Measurements from ENCODE around the gene SLC25A22. TPM values are rescaled to one million over a fixed set of nuclear protein-coding genes. Genes with fewer than 3 reads are reported as not detected.

The SLC25A22 gene
- polyA plus RNA-seq, 1 experiment, result 11.5 TPM

- Histone ChIP-seq H3K27ac (ENCODE audit: low read depth, low read length) (peak overlapping the region; percentile 31), H3K27me3 (ENCODE audit: control insufficient read depth, insufficient read depth, low read length) (no peaks in the 10 kb centered on the region), H3K4me3 (ENCODE audit: low read depth, low read length) (no peak overlapping the region), H3K9me3 (ENCODE audit: control insufficient read depth, insufficient read depth, low read length) (no peaks in the 10 kb centered on the region; the same call in 1 of the 2 replicates)
- TF ChIP-seq, protein P1, sequence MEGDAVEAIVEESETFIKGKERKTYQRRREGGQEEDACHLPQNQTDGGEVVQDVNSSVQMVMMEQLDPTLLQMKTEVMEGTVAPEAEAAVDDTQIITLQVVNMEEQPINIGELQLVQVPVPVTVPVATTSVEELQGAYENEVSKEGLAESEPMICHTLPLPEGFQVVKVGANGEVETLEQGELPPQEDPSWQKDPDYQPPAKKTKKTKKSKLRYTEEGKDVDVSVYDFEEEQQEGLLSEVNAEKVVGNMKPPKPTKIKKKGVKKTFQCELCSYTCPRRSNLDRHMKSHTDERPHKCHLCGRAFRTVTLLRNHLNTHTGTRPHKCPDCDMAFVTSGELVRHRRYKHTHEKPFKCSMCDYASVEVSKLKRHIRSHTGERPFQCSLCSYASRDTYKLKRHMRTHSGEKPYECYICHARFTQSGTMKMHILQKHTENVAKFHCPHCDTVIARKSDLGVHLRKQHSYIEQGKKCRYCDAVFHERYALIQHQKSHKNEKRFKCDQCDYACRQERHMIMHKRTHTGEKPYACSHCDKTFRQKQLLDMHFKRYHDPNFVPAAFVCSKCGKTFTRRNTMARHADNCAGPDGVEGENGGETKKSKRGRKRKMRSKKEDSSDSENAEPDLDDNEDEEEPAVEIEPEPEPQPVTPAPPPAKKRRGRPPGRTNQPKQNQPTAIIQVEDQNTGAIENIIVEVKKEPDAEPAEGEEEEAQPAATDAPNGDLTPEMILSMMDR (IDR thresholded peaks at IDR 0.05; ENCODE audit: low read depth, low read length), result no peak
- CTCF ChIA-PET, result interaction anchor here (0.6 kb wide), 1 partner anchor 26 kb away, joined by 3 read pairs; no protein-coding TSS in a partner anchor
- POLR2A ChIA-PET, result no interaction called here
- DNase-seq (ENCODE audit: low read depth, low spot score), result no peak
Measured at GRCh38 chr11:813456-814096, 15.5 kb upstream of the SLC25A22 start.

GRCh38 chr11:813072-813455 is 15.0 kb upstream of the SLC25A22 start:
- Histone ChIP-seq H3K4me3 (ENCODE audit: low read depth, low read length) (no peak overlapping the region), H3K27me3 (ENCODE audit: control insufficient read depth, insufficient read depth, low read length) (no peaks in the 10 kb centered on the region), H3K27ac (ENCODE audit: low read depth, low read length) (peak overlapping the region; percentile 31), H3K9me3 (ENCODE audit: control insufficient read depth, insufficient read depth, low read length) (no peaks in the 10 kb centered on the region; the same call in 1 of the 2 replicates)
- TF ChIP-seq, protein P1 (IDR thresholded peaks at IDR 0.05; ENCODE audit: low read depth, low read length), result no peak
- CTCF ChIA-PET, result interaction anchor here (0.6 kb wide), 1 partner anchor 882 kb away, joined by 3 read pairs; no protein-coding TSS in a partner anchor
- POLR2A ChIA-PET, result no interaction called here
- no peak for DNase-seq (ENCODE audit: low read depth, low spot score)

GRCh38 chr11:812390-812789 is 14.3 kb upstream of the SLC25A22 start:
- ChIA-PET CTCF (interaction anchor here (0.6 kb wide), 1 partner anchor 882 kb away, joined by 3 read pairs; no protein-coding TSS in a partner anchor), POLR2A (no interaction called here)
- TF ChIP-seq, protein P1 (IDR thresholded peaks at IDR 0.05; ENCODE audit: low read depth, low read length), result no peak
- no peak overlapping the region for H3K4me3 ChIP-seq (ENCODE audit: low read depth, low read length)
- peak overlapping the region; percentile 11 for H3K27ac ChIP-seq (ENCODE audit: low read depth, low read length)
- no peaks in the 10 kb centered on the region for H3K27me3 ChIP-seq (ENCODE audit: control insufficient read depth, insufficient read depth, low read length)
- DNase-seq (ENCODE audit: low read depth, low spot score), result no peak
- no peaks in the 10 kb centered on the region; the same call in 1 of the 2 replicates for H3K9me3 ChIP-seq (ENCODE audit: control insufficient read depth, insufficient read depth, low read length)

DNA sequence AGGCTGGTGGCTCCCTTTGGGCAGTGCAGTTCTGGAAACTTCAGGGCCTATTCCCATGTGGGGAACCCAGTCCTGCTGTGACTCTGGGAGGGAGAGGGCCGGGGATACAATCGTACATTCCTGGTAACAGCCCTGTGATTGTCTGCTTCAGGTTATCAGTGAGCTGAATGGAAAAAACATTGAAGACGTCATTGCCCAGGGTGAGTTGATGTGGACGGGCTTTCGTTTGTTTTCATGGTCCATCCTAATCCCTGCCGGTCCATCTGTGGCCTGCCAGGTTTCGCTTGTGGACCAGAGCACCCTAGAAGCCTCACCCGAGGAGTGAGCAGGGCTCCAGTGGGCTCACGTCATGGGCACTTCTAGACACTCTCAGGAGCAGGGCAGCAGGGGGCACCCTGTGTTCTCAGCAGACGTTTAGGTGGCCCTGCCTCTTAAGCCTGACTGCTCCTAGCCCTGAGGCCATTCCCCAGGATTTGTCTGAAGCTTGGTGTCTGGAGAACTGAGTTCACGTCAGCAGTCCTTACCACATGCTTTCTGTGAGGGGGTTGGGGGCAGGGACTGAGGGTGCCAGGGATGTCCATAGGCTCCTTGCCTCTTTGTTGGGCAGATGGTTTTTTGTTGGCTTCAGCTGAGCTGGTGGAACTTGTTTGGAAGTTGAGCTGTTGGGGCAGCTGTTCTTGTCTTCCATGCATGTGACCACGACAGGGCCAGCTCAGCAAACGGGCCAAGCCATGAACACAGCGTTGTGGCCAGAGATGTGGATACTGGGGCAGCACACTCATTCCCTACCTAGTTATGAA is 13.6 kb upstream of the SLC25A22 start:
- DNase-seq (ENCODE audit: low read depth, low spot score), result no peak
- Histone ChIP-seq H3K27ac (ENCODE audit: low read depth, low read length) (peak overlapping the region; percentile 47), H3K27me3 (ENCODE audit: control insufficient read depth, insufficient read depth, low read length) (no peaks in the 10 kb centered on the region), H3K4me3 (ENCODE audit: low read depth, low read length) (peak overlapping the region; percentile 69), H3K9me3 (ENCODE audit: control insufficient read depth, insufficient read depth, low read length) (no peaks in the 10 kb centered on the region; the same call in 1 of the 2 replicates)
- POLR2A ChIA-PET, result interaction anchor here (1.0 to 1.5 kb wide), 2 partner anchors 8 to 15 kb away, joined by 8 to 24 read pairs; partner anchors contain the start of gene PNPLA2
- CTCF ChIA-PET, result no interaction called here
- TF ChIP-seq, protein P1 (IDR thresholded peaks at IDR 0.05; ENCODE audit: low read depth, low read length), result no peak
